Activated CD4-positive, alpha-beta T cell treated with anti-CD3 and anti-CD28 coated beads for 48 hours (primary cell): Measurements from ENCODE around the gene TBC1D20.

ENCODE experiments used
- DNase-seq: peaks from one replicate; pipeline ENCODE4 v3.0.0-alpha.2; 2020

Gene TBC1D20

DNA sequence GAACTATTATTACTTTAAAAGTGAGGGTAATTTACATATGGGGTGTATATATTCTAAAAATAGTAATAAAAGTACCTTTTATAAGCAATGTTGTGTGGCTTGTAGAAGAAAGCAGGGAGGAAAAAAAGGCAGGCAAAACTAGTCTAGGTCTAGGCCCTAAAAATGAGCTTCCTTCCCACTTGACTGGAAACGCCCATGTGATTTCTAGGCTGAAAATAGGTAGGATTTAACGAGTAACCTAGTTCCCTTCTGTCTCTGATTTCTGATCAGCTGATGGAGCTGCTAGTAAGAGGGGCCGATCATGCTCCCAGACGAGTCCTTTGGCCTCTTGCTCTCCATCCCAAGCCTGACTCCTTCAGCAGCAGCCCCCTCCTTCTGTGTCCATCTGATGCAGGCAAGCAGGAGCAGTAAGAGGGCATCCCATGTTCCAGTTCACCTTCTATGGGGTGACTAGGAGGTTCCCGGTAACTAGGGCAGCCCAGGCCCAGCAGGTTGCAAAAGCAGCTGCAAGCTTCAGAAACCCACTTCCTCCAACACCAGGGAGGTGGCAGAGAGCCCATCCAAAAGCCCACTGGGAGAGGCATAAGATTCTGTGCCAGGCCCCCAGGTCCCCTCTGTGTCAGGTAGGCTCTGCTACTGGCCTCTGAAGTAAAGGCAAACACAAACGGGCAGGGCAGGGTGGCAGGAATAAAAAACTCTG lies 24.4 kb downstream of the TBC1D20 start:
- no peak for DNase-seq

DNA sequence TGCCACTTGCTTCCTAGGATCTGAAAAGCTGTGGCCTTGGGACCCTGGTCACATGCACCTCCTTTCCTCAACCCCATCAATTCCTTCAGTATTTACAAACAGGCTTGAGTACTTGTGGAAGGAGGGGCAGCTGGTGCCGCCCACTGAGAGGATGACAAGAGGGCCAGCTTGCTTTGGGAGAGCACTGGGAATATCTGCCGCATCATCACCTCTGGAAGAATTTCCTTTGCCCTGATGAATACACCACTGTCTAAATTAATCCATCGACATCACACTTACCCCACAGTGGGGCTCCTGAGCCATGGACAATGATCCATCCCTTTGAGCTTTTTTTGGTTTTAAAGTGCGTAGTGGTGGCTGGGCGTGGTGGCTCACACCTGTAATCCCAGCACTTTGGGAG lies 25.9 kb downstream of the TBC1D20 start:
- DNase-seq: no peak

DNA sequence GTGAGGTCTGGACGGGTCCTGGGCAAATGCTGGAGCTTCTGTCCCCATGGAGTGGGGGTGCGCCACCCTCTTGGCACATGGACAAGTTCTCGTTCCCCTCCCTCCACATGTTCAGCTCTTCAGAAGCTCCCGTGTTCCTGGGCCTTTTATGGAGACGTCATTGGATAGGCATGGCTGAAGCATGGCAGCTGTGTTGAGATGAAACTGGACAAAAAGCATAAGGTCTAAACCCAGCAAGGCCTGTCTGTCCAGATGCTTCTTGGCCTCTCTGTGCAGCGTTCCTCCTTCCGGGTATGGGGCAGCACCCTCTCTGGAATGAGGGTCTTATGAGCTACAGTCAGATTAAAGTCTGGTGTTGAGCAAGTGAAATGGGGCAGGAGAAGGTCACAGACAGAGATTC lies 26.8 kb downstream of the TBC1D20 start:
- no peak for DNase-seq

DNA sequence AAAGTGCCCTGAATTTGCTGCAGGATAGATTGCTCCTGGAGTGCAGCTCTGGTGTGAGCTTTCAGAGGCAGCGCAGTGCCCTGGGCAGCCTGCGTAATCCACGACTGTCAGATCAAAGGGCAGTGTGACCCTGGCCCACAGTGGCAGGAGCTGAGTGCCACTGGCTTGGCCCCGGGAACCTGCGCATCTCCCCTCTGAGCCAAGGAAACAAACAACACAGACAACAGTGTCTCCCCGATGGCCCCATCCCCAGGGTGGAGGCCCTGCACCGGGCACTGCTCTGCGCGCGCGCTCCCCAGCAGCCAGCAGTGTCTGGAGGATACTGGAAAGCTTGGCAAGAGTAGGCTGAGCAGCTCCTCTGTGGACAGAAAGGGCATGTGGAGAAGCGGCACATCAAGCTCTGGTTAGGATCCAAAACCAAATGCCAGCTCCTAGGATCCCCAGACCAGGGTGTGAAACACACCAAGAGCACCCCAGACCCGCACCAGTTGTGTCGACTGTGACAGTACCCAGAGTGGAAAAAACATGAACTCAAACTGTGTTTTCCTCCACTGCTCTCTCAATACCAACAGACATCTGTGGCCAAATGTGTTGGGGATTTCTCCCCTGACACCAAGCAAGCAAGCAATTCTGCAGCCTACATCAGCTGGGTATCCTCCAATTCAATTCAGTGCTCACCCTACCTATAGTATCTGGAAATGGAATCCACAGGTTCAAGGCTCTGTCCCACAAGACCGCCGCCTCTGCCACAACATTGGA lies 27.5 kb downstream of the TBC1D20 start:
- no peak for DNase-seq

DNA sequence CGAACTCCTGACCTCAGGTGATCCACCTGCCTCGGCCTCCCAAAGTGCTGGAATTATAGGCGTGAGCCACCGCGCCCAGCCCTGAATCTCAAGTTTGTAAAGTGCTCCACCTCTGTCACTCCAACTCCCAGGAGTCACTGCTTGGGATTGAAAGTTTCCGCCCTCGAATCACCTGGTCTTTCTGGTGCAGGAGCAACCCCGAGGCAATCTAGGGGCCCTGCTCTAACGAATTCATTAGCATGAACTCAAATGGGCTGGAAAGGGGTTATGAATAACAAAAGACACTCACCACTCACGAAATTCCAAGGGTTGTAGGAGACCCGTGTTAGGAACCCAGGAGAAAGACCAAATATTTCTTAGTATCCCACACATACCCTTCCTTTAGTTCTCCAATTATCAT lies 28.1 kb downstream of the TBC1D20 start:
- DNase-seq: no peak

DNA sequence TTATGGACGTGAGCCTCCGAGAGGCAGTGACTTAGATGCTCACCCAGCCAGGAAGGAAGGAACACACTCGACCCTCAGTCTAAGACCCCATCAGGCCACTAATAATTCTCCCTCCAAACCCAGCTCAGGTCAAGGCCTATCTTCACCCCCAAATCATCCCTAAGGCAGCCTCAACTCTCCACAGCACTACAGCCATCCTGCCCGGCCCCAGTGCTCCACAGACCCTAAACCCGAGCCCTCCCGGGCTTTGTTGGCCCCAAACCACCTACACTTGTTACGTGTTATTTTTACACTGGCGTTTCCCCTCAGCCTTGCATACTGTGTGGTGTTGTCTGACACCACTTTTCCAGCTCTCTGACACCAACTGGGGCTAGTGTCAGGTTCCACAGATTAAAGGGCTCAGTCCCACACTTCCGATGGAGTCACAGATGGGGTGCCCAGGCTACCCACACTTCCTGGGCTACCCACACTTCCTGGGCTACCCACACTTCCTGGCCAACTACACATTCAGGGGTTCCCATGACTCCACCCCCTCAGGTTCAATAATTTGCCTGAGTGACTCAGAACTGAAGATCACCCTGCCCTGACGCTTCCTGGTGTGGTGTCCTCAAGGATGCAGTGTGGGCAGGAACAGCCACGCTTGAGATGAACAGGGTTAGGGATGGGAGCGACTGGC lies 28.9 kb downstream of the TBC1D20 start:
- DNase-seq: peak; percentile 77

DNA sequence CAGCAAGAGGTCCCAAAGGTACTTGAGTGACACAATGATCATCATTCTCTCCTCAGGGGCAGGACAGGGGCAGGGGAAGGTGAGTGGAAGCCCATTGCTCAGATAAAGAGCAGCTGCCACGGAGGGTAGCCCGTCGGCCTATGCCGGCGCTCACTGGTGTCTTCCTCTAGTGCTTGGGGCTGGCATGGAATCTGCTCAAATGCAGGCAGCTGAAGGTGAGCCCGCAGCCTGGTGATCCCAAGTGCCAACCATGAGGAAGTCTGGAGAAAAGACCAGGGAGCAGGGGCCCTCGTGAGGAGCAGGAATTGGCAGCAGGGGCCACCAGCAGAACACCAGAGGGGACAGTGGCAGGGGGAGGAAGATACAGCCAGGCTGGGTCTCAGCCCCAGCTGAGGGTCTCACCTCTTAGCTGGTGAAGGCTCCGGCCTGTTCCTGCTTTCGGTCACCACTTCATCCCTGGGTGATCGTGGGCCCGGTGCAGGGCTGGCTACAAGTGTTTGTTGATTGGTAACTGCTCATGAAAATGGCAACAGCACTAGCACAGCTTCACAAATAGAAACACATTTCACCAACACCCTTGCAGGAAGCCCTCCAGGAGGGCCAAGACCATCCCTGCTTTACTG lies 29.5 kb downstream of the TBC1D20 start:
- no peak for DNase-seq

DNA sequence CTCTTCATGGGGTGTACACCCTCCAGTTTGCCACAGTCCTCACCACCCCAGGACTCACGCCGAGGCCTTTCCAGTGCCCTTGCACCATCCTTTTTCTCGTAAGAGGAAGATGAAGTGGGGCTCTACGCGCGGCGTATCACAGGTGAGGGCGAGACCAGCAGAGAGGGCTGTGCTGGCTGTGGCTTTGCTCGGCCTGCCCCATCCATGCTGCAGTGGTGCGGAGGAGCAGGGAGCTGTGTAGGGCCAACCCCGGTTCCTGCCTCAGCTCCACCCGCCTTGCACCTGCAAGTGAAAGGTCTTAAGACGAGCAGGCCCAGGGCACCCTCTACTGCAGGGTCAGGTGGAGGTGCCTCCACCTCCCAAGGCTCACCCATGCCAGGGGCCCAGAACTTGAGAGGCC lies 30.1 kb downstream of the TBC1D20 start:
- DNase-seq: no peak

DNA sequence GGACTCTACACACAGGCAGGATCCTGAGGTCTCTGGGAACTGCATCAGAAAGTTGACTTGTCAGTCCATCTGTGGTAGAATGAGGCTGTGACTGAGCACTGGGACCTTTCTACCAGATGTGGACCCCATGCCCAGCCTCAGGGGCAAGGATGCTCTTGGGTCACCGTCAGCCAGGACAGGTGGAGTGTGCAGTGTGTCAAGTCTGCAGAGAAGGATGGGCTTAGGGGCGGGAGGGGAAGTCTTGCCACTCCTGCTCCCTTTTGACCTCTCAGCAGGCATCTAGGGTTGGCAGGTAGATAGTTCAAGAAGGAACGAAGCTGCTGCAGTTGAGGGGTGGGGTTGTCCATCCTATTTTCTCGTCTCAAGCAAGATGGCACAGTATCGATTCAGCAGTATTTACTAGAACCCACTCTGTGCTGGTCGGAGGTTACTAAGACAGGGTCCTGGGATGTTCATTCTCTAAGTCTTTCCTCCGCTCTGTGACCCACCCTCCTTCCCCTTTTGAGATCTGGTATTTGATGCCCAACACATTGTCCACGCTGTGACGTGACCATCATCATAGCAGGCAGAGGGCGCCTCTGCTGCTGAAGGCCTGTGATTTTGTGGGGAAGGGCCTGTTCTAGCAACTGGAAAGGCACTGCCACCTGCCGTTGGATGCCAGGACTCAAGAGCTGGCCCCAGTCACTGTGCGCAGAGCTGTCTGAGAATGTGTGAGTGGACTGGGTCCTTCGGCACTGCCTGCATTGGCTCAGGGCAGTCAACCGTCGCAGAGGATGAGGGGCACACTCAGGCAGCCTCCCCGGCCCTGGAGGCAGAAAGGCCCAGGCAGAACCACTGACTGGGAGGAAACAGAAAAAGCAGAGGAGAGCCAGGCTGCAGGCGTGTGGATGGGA lies 31.1 kb downstream of the TBC1D20 start:
- DNase-seq: peak; percentile 56

DNA sequence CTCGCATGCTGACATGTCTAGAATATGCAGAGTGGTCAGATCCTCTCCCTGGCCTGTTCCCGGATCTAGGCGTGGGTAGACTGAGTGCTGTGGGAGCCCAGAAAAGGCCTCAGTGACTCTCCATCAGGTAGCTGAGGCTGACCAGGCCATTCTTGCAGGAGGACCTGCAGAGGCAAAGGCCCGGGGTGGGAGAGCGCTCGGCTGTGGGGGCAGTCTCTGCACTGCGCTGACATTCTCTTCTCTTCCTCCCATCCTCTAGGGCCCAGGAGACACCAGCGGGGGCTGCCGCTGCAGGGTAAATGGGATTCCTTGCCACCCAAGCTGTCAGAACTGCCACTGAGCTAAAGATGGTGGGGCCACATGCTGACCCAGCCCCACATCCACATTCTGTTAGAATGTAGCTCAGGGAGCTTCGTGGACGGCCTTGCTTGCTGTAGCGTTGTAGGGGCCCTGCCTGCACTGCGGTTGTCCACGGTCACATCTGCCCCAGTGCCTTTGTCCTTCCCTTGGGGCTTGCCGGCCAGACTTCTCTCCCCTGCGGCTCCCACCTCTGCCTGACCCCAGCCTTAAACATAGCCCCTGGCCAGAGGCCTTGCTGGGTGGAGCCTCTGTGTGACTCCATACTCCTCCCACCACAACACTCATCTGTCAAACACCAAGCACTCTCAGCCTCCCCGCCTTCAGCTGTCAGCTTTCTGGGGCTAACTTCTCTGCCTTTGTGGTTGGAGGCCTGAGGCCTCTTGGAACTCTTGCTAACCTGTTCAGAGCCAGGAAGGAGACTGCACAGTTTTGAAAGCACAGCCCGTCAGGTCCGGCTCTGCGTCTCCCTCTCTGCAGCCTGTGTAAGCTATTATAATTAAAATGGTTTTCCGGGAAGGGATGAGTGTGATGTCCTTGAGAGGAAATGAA lies 32.0 kb downstream of the TBC1D20 start:
- no peak for DNase-seq

DNA sequence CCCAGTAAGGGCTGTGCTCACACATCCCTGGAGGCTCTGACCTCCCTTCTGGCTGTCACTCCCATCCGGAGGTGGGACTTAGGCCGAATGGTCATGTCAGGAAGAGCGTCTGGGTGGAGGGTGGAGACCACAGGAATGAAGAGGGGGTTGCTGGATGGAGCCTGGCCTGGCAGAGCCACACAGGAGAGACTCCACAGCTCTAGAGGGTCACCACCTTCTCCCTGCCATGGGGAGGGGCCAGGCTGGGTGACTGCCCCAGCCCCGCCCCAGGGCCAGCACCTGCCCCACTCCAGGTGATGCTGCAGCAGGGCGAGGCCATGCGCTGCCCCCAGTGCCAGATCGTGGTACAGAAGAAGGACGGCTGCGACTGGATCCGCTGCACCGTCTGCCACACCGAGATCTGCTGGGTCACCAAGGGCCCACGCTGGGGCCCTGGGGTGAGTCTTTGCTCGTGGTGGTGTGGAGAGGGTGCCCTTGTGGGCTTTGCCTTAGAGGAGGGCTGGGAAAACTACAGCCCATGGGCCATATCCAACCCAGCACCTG lies 33.6 kb downstream of the TBC1D20 start:
- no peak for DNase-seq

DNA sequence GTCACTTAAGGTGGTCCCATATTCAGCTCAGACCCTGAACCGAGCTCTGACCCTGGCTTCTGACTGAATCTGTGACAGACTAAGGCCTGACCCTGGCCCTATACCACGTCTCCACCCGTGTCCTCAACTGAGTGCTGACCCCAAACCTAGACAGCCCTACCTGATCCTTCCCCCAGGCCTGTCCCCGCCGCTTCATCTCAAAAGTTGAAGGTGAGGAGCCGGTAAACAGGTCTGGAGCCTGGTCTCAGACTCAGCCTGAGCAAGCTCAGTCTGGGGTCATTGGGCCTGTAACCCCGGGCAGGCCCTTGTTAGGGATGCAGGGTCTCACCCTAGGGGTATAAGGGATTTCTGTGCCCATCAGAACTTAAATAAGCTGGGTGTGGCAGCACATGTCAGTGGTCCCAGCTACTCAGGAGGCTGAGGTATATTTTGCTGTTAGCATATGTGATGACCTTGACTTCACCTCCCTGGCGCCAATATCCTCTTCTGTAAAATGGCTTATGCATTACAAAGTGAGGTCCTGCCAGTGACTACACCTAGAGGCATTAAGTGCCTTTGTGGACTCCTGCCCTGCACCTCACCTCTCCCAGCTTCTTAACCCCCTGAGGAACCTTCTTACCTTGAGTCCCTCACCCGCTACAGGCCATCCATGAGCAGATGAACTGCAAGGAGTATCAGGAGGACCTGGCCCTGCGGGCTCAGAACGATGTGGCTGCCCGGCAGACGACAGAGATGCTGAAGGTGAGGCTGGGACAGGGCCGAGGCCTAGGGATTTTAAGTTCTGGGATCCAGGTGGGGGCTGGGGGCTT lies 34.3 kb downstream of the TBC1D20 start:
- DNase-seq: no peak

DNA sequence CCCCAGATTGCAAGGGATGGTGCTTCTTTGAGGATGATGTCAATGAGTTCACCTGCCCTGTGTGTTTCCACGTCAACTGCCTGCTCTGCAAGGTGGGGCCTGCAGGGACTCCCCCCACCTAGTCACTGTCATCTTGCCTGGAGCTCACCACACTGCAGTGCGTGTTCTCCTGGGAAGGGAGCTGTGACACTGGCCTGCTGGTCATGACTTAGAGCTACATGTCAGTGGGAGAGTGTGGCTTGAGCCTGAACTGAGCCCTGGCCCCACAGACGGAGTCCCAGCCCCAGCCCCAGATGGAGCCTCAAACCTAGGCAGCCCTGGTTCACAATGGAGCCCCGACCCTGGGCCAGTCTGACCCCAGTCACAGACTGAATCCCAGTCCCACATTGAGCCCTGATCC lies 34.9 kb downstream of the TBC1D20 start:
- no peak for DNase-seq

DNA sequence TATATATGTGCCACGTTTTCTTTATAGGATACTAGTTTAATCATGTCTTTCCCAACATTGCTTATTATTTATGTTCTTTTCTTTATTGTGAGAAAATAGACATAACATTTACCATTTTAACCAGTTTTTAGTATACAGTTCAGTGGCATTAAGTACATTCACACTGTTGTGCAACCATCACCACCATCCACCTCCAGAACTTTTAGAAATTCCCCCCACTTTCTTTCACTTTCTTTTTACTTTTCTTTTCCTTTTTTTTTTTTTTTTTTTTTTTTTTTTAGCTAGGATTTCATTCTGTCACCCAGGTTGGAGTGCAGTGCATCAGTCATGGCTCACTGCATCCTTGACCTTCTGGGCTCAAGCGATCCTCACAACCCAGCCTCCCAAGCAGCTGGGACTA lies 35.8 kb downstream of the TBC1D20 start:
- DNase-seq: no peak

DNA sequence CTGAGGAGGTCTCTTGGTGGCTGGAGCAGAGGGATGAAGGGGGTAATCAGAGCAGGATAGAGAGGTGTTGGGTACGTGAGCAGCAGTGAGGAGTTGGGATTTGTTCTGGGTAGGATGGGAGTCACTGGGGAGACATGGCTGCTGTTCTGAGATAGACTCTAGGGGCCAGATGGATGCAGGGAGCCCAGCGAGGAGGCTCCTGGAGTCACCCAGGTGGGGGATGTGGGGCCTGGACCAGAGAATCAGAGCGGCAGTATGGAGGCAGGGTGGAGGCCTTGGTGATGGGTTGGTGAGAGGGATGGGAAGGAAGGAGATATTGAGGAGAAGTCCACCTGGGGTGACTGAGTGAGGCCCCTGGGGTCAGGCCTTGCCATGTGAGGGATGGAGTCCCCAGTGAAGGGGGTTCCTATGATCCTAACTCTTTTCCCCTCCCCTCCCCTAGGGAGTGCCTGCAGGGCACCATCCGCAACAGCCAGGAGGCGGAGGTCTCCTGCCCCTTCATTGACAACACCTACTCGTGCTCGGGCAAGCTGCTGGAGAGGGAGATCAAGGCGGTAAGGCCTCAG lies 40.6 kb downstream of the TBC1D20 start:
- no peak for DNase-seq

DNA sequence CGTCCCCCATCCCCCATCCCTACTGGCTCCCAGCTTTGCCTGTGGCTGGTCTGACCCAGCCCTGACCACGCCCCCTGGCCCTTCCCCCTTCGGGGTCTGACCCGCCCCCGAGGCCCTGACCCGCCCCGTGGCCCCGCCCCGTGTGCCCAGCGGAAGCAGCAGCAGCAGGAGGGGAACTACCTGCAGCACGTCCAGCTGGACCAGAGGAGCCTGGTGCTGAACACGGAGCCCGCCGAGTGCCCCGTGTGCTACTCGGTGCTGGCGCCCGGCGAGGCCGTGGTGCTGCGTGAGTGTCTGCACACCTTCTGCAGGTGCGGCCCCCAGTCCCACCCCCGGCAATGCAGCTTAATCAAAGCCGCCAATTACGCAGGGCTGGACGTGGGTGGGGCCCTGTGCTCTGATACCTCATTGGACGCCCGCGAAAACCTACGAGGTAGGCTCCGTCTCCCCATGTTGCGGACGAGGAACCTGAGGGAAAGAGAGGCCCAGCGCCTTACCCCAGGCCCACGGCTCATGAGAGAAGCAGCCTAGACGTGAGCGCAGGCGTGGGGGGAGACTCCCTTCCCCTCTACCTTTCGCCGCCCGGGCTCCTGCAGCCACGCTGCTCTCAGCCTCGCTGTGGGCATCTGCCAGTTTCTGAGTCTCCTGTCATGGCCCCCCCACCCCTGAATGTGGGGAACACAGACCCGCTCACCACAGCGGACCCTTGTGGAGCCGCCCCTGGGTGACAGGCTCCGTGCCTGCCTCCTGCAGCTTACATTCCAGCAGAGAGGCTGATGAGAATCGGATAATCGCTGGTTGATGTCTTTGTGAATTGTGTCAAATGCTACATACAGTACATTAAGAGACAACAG lies 41.4 kb downstream of the TBC1D20 start:
- DNase-seq: peak; percentile 29

DNA sequence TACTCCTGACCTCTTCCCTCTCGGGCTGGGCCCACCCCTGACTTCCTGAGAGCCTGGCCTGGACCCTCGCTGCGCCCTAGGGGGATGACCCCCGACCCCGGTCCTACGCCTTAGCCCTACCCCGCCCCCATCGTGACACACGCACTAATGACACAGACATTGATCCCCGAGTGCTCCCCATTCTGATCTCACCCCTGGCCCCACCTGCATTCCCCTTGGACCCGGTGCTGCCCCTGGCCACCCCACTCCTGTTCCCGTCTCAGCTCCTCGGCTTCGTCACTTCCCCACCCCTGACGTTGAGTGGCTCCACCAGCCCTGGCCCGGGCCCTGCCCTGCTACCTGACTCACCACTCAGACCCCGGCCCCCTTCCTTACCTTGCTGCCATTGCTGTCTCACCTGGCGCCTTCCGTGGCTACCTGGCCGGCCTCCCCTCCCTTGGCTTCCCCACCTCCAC lies 42.1 kb downstream of the TBC1D20 start:
- DNase-seq: no peak

DNA sequence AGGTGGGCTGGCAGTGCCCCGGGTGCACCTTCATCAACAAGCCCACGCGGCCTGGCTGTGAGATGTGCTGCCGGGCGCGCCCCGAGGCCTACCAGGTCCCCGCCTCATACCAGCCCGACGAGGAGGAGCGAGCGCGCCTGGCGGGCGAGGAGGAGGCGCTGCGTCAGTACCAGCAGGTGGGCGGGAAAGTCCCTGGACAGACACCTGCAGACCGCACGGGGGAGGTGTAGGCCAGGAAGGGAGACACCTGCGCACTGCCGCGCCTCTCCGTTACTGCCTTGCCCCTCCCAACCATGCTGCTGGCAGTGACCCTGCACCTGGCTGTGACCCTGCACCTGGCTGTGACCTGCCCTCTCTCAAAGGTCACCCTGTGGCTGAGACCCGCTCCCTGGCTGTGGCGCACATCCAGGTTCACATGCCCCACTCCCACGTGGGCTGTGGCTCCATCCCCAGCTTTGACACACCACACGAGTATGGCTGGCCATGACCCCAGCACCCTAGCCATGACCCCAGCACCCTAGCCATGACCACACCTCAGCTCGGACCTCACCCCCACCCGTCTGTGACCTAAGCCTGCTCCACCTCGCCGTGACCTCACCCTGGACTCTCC lies 42.7 kb downstream of the TBC1D20 start:
- DNase-seq: no peak
